Neural progenitor cell (in vitro differentiated cells): ENCODE data around the gene SNAI3.

Experiments
- CTCF ChIP-seq: fragments of 200-600 bp; sonication (generic); IDR thresholded peaks from 2 replicates; pipeline ENCODE4 v1.5.1; 2017; ENCODE audit warnings: antibody characterized with exemption, mild to moderate bottlenecking
- EZH2 ChIP-seq: fragments of 200-600 bp; sonication (generic); IDR thresholded peaks from 2 replicates; pipeline ENCODE4 v1.6.1; 2017; ENCODE audit warnings: antibody characterized with exemption, mild to moderate bottlenecking, moderate library complexity

GRCh38 chr16:88630433-88630832 lies 55.9 kb downstream of the SNAI3 start:
- TF ChIP-seq CTCF (no peak), EZH2 (no peak)
